Tibial artery (tissue), 4 donors: Measurements from ENCODE around the gene SH2D4B.
"Not testable (repeated sequence)": the region's sequence is repeated elsewhere in the genome, so short reads cannot be mapped to it uniquely, and the experiment has no call there.

Experiments
- DNase-seq, 2 donors: peaks; one replicate each; pipeline ENCODE4 v3.0.0-alpha.2; 2019
- H3K27ac ChIP-seq, 2 donors: fragments of 200-600 bp; sonication (generic) in 1 of 2; 1 replicate in 1 of 2; 2 replicates in 1 of 2; pipeline ENCODE4 v1.5.1; 2018 to 2019; ENCODE audit warnings: mild to moderate bottlenecking in 1 of 2
- H3K27me3 ChIP-seq, 2 donors: fragments of 200-600 bp; sonication (generic) in 1 of 2; one replicate each; pipeline versions ENCODE4 v1.5.1 to v1.6.0; 2016 to 2019
- H3K36me3 ChIP-seq, 3 donors: fragments of 200-600 bp; sonication (generic) in 2 of 3; one replicate each; pipeline ENCODE4 v1.5.1; 2016 to 2019; ENCODE audit warnings: mild to moderate bottlenecking in 2 of 3
- H3K4me1 ChIP-seq, 4 donors: fragments of 200-600 bp; sonication (generic) in 2 of 4; 1 replicate in 3 of 4; 2 replicates in 1 of 4; pipeline ENCODE4 v1.5.1; 2016 to 2019
- H3K4me3 ChIP-seq, 2 donors: fragments of 200-600 bp; sonication (generic) in 1 of 2; 1 replicate in 1 of 2; 2 replicates in 1 of 2; pipeline ENCODE4 v1.5.1; 2018 to 2019; ENCODE audit warnings: mild to moderate bottlenecking in 2 of 2
- H3K9me3 ChIP-seq, 3 donors: fragments of 200-600 bp; sonication (generic) in 1 of 3; one replicate each; pipeline ENCODE4 v1.5.1; 2016 to 2019
- intact Hi-C: fragments of 100-400 bp; cut with DNase I; formaldehyde crosslinking; loops from one replicate; pipeline ENCODE4 v1.15.0; 2023; ENCODE audit warnings: low total_unique reads
- TF ChIP-seq, protein P1 (sequence below), 2 experiments: fragments of 200-600 bp in 1 of 2; fragments of 450-650 bp in 1 of 2; IDR thresholded peaks; one replicate each; pipeline ENCODE4 v1.5.1; 2017 to 2019; ENCODE audit warnings: antibody characterized with exemption in 2 of 2, mild to moderate bottlenecking in 1 of 2, moderate library complexity in 1 of 2

Gene SH2D4B

DNA sequence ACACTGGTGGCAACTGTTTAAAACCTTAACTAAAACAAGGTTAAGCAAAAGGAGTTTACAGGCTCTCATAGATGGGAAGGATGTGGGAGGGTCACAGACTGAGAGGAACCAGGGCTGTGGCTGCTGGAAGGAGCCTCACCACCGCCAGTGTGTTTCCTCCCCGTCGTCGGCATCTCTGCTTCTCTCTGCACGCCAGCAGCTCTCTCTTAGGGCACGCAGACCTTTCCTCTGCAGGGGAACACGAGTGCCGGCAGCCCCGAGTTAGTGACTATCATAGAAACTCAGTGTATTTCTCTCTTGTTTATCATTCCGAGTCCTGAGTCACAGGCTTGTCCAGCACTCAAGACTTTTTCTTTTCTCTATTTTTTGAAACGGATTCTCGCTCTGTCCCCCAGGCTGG, 8.1 kb upstream of the SH2D4B start:
- H3K4me1 ChIP-seq, result no peaks in the 10 kb centered on the region
- H3K27ac ChIP-seq, result no peak overlapping the region
- no peak overlapping the region for H3K4me3 ChIP-seq
- no peaks in the 10 kb centered on the region for H3K36me3 ChIP-seq
- intact Hi-C loops, result no loop called here
- TF ChIP-seq, protein P1, sequence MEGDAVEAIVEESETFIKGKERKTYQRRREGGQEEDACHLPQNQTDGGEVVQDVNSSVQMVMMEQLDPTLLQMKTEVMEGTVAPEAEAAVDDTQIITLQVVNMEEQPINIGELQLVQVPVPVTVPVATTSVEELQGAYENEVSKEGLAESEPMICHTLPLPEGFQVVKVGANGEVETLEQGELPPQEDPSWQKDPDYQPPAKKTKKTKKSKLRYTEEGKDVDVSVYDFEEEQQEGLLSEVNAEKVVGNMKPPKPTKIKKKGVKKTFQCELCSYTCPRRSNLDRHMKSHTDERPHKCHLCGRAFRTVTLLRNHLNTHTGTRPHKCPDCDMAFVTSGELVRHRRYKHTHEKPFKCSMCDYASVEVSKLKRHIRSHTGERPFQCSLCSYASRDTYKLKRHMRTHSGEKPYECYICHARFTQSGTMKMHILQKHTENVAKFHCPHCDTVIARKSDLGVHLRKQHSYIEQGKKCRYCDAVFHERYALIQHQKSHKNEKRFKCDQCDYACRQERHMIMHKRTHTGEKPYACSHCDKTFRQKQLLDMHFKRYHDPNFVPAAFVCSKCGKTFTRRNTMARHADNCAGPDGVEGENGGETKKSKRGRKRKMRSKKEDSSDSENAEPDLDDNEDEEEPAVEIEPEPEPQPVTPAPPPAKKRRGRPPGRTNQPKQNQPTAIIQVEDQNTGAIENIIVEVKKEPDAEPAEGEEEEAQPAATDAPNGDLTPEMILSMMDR (IDR thresholded peaks at IDR 0.05), result no peak
- no peak for DNase-seq
- H3K27me3 ChIP-seq, result no peaks in the 10 kb centered on the region
- no peaks in the 10 kb centered on the region for H3K9me3 ChIP-seq

DNA sequence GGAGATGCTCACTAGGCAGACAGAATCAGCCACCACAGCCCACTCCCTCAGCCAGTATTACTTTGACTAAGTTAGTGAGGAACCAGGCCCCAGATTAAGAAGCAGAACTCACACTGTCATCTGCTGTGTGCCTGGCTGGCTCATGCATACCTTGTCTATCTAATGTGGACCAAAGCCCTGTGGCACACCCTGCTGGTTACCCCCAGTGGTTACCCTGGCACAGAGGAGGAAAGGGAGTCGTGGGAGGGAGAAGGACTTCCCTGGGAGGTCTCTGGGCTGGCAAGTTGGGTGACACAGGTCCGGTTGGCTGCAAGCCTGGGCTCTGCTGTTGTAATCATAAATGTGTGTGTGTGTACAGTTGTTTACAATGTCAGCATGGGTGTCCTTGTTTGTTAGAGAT, 7.5 kb upstream of the SH2D4B start:
- Histone ChIP-seq H3K36me3 (no peaks in the 10 kb centered on the region), H3K27ac (no peak overlapping the region), H3K9me3 (no peaks in the 10 kb centered on the region), H3K4me1 (no peaks in the 10 kb centered on the region), H3K4me3 (no peak overlapping the region), H3K27me3 (no peaks in the 10 kb centered on the region)
- TF ChIP-seq, protein P1 (IDR thresholded peaks at IDR 0.05), result no peak
- no peak for DNase-seq
- intact Hi-C loops, result no loop called here

DNA sequence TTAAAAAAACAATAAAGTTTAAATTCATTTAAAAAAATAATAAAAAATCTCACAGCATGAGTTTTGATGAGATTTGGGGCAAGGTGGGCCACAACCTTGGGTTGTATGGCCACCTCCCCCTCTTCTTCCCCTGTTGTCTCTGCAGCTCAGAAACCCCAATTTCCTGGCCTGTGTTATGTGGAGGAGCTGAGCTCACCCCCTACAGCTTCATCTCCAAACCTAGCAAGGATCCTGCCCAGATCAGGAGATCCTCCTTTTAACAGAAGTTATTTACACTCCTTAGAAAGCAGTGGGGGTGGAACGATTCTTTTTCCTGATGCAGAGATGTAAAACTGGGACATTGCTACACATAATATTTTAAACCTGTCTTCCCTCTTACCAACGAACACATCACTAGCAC, 6.9 kb upstream of the SH2D4B start:
- no peak overlapping the region for H3K27ac ChIP-seq
- intact Hi-C loops, result no loop called here

DNA sequence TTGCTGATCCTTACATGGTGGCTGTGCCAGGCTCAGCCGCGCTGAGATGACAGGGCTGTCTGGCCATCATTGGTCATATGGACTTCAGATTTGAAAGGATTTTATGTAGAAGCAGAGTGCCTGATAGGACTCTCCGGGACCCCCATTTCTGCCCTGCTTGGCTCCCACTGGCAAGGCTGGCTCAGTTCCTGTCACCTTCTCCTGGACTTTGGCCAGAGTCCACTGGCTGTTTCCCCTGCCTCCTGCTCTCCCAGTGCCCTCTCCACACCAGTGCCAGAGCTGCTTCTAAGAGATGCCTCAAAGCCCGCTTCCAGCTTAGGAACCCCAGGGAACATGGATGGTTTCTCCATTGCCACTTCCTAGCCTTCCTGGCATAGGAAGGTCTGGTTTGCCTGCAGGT, 5.1 kb upstream of the SH2D4B start:
- H3K9me3 ChIP-seq, result no peaks in the 10 kb centered on the region
- H3K27ac ChIP-seq, result no peak overlapping the region
- no peak for DNase-seq
- TF ChIP-seq, protein P1 (IDR thresholded peaks at IDR 0.05), result no peak
- H3K36me3 ChIP-seq, result no peaks in the 10 kb centered on the region
- no peak overlapping the region for H3K4me3 ChIP-seq
- intact Hi-C loops, result no loop called here
- no peaks in the 10 kb centered on the region for H3K4me1 ChIP-seq
- peaks cover 0 to 5% of the 10 kb centered on the region in 2 donors for H3K27me3 ChIP-seq

More for the DNA sequence above, 6.9 kb upstream of the SH2D4B start:
- TF ChIP-seq, protein P1 (IDR thresholded peaks at IDR 0.05), result no peak
- no peak for DNase-seq
- H3K27me3 ChIP-seq, result no peaks in the 10 kb centered on the region
- no peaks in the 10 kb centered on the region for H3K36me3 ChIP-seq
- no peaks in the 10 kb centered on the region for H3K9me3 ChIP-seq
- H3K4me3 ChIP-seq, result no peak overlapping the region
- no peaks in the 10 kb centered on the region for H3K4me1 ChIP-seq

DNA sequence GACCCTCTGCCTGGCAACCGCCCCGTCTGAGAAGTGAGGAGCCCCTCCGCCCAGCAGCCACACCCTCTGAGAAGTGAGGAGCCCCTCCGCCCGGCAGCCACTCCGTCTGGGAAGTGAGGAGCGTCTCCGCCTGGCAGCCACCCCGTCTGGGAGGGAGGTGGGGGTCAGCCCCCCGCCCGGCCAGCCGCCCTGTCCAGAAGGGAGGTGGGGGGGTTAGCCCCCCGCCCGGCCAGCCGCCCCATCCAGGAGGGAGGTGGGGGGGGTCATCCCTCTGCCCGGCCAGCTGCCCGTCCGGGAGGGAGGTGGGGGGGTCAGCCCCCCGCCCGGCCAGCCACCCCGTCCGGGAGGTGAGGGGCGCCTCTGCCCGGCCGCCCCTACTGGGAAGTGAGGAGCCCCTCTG, 3.6 kb upstream of the SH2D4B start:
- H3K4me1 ChIP-seq, H3K9me3 ChIP-seq, H3K27ac ChIP-seq, intact Hi-C loops, H3K27me3 ChIP-seq, H3K4me3 ChIP-seq, H3K36me3 ChIP-seq: not testable (repeated sequence)
- DNase-seq, result peak in 1 of 2 donors; percentile 40

DNA sequence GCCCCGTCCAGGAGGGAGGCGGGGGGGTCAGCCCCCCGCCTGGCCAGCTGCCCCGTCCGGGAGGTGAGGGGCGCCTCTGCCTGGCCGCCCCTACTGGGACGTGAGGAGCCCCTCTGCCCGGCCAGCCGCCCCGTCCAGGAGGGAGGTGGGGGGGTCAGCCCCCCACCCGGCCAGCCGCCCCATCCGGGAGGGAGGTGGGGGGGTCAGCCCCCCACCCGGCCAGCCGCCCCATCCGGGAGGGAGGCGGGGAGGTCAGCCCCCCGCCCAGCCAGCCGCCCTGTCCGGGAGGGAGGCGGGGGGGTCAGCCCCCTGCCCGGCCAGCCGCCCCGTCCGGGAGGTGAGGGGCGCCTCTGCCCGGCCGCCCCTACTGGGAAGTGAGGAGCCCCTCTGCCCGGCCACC, 3.1 kb upstream of the SH2D4B start:
- intact Hi-C loops, H3K36me3 ChIP-seq, H3K27me3 ChIP-seq, H3K9me3 ChIP-seq, H3K4me3 ChIP-seq, H3K4me1 ChIP-seq, H3K27ac ChIP-seq: not testable (repeated sequence)
- DNase-seq, result peak in 1 of 2 donors; percentile 17

DNA sequence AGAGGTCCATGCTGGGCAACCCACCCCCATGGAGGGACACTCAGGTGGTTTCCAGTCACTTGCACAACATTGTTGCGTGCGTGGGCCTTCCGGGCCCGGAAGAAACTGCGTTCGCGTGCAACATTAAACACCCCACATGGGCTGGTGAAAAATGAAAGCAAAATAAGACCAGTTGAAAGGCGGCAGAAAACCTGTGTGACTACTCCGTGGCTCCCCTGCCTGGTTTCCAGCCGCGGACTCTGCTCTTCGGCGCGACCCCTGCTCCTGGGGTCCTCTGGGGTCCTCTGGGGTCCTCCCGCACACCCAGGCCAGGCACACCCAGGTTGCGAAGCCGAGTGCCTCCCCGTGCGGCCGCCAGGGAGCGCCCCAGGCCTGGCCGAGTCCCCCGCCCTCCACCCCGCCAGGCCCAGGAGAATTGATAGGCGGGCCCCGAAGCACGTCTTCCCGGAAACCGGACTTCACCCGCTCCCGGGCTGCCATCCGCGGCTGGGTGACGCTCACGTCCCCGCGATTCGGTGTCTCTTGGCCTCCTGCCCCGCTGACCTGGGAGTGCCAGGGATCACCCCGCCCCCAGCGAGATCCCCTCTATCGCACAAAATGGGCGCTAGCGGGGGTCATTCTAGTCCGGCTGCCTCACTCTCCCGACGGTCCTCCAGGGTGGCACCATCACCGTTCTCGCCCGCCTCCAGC, 1.9 kb upstream of the SH2D4B start:
- H3K36me3 ChIP-seq, result no peaks in the 10 kb centered on the region
- H3K9me3 ChIP-seq, result no peaks in the 10 kb centered on the region
- TF ChIP-seq, protein P1 (IDR thresholded peaks at IDR 0.05), result peak; percentile 39 to 47
- H3K27me3 ChIP-seq, result peaks cover 0 to 5% of the 10 kb centered on the region in 2 donors
- peak overlapping the region; percentile 48 to 49 for H3K4me3 ChIP-seq
- peak in 1 of 2 donors; percentile 82 for DNase-seq
- intact Hi-C loops, result no loop called here
- no peaks in the 10 kb centered on the region for H3K4me1 ChIP-seq
- H3K27ac ChIP-seq, result peak overlapping the region; percentile 36 to 45
